Dedifferentiated amniotic fluid mesenchymal stem cell (primary cell): ENCODE data around the gene ACSS1.

Source experiments
- DNase-seq: peaks from one replicate; pipeline ENCODE4 v3.0.0-alpha.2; 2016; ENCODE audit errors: extremely low spot score

ACSS1 gene

DNA sequence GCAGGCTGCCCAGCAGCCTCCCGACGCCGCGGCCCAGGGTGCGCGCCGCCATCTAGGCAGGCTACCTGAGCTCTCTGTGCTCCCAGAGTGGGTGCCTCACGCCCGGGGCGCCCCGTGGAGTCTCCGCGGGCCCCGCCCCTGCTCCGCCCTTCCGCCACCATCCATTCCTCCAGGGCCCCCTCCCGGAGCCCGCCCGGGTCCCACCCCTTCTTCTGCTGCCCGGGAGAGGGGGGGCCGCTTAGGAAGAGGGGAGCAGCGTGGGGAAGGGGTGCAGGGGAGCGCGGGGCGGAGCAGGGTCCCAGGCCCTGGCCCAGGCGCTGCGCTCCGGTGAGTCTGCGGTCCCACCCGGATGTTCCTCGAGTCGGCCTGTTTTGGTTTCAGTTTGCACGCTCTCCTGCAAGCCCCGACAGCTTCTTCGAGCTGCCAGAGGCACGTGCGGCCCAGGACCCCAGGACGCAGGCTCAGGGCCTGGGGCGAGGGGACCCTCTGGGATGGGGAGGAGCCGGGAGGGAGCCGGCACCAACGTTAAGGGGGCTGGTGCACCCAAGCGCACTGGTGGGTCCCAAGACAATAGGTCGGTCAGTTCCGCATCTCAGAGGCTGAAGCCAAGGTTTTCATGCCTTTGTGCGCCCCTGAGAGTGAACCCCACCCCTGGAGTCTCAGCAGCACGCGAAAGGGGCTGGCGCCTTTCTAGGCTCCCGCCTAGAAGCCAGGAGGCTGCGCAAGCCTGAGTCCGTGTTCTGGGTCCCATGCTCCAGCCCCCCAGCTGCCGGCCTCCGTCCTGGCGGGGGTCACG, at the start of gene ACSS1:
Gene ACSS1, minus strand, starts transcription at position 89 of the 796 bp plus-strand sequence. Its CDS starts 37 bp downstream, at position 52.
- DNase-seq, result no peak

DNA sequence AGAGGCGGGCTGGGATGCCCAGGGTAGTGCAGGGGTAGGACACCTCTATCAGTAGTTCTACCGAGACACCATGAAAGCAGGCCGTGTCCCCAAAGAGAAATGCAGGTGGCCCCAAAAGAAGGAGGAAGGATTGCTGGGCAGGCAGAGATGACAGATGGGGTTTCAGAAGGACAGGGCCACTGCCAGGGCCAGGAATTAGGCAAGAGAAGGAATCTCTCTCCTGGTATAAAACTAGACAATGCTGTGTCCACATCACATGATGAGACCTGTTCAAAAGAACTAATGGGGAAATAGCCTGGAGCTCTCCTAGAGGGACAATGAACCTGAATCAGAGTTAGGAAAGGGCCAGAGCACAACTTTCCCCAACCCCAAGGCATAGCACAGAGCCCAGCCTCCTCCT, 45.6 kb upstream of the ACSS1 start:
- DNase-seq, result no peak

DNA sequence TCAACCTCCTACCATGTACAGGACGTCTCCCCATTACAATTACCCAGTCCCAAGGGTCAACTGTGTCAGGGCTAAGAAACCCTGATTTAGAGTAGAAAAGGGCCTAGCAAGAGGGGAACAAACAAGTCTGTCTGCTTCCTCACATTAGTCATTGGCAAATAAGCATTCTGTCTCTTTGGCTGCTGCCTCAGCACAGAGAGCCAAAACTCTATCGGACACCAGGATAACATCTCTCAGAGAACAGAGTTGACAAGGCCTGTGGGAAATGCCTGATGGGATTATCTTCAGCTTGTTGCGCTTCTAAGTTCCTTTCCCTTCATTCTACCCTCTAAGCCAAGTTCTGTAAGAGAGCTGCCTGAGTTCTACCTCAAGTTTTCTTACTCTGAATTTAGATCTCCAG, 43.0 kb upstream of the ACSS1 start:
- no peak for DNase-seq

DNA sequence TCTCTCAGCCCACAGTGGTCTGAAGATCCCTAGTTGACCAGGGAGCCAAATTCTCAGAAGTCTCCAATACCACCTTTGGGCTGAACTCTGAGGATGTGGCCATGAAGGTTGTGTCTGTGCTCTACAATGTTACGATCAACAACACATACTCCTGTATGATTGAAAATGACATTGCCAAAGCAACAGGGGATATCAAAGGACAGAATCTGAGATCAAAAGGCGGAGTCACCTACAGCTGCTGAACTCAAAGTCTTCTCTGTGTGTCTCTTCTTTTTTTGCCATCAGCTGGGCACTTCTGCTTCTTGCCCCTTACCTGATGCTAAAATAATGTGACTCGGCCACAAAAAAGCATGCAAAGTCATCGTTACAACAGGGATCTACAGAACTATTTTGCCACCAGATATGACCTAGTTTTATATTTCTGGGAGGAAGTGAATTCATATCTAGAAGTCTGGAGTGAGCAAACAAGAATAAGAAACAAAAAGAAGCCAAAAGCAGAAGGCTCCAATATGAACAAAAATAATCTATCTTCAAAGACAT, 41.7 kb upstream of the ACSS1 start:
- DNase-seq, result no peak

DNA sequence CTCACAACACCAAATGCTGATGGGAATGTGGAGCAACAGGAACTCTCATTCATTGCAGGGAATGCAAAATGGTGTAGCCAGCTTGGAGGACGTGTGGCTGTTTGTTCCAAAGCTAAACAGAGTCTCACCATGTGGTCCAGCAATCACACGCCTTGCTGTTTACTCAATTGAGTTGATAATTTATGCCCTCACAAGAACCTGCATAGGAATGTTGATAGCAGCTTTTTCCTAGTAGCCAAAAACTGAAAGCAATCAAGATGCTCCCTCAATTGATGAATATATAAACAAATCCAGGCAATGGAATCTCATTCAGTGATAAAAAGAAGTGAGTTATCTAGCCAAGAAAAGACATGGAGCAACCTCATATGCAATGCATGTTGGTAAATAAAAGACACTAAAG, 39.6 kb upstream of the ACSS1 start:
- no peak for DNase-seq

DNA sequence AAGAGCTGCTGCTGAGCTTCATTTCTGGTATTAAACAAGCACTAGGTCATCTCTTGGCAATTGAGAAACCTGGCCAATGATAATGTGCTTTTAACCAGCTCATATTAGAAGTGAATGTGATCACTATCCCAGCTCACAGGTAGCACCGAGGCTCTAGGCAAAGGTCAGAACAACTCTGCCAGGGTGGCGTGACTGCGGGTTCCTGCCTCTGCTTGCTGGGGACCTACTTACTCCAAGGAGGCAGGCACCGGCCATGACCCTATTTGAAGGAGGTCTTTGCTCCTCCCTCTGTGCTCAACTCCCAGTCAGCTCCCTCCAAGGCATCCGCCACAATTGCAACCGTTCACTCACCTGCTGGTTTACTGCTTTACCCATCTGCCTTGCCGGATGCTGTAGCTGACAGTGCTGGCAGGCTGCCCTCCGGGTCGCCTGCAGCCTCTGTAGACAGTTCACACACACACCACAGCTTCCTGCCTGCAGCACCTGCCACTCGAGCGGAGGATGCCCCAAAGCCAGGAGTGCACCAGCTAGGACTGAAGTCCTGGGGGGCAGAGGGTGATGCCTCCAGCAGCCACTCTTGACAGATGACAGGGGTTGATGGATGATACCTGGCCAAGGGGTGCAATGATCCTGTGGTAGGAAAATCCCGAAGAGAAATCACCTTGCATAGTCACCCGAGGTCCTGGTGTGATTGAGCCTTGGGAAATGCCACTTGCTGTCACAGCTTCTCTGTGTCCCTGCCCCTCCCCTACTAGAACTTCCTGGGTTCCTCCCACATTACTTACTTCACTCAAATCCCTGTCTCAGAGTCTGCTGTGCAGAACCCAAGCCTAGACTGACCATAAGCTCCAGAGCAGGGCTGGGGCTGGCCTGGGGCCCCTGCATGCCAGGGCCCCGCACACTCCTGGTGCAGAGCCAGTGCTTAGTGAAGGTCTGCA, 32.8 kb upstream of the ACSS1 start:
- no peak for DNase-seq

DNA sequence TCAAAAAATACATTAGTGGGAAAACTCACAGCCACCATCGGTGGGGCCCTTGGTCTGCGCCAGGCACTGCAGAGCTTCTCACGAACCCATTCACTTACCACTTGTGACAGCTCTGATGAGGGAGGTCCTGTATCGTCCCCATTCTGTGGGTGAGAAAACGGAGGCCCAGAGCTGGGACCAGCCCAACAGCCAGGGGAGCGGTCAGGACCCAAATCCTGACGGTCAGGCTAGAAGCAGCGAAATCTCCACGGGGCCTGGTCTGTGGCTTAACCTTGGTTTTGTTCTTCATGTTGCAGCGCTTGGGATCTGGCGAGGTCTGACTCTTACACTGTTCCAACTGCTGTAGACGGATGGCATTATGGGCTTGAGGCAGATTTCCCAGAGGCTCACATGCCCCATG, 31.7 kb upstream of the ACSS1 start:
- no peak for DNase-seq

DNA sequence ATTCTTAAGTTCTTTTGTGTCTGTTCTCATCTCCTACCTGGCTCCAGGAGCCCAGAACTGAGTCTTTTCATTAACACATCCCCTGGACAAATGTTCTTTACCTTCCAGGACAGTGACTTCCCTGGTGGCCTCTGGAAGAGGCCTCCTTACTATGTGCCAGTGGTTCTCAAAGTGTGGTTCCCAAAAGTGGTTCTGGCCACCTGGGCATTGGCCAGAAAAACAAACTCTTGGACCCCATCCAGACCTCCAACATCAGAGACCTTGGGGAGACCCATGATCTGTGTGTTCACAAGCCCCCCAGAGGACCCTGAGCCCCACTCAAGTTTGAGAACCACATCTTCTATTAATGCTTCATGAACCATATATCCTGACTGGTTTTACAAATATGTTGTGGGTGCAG, 31.2 kb upstream of the ACSS1 start:
- no peak for DNase-seq

DNA sequence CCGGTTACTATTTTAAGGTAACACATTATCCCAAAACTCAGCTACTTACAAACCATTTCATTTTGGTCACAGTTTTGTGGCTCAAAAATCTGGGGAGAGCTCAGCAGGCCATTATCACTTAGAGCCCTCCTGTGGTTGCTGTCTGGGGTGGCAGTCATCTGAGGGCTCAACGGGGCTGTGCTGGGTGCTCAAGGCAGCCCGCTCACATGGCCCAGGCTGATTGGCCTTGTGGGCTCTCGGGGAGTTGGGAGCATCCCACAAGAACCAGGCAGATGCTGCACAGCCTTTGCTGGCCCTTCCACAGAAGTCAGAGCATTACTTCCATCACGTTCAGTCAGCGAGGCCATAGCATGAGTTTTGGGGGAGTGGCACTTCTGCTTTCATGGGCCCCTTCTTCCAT, 30.3 kb upstream of the ACSS1 start:
- DNase-seq, result no peak

DNA sequence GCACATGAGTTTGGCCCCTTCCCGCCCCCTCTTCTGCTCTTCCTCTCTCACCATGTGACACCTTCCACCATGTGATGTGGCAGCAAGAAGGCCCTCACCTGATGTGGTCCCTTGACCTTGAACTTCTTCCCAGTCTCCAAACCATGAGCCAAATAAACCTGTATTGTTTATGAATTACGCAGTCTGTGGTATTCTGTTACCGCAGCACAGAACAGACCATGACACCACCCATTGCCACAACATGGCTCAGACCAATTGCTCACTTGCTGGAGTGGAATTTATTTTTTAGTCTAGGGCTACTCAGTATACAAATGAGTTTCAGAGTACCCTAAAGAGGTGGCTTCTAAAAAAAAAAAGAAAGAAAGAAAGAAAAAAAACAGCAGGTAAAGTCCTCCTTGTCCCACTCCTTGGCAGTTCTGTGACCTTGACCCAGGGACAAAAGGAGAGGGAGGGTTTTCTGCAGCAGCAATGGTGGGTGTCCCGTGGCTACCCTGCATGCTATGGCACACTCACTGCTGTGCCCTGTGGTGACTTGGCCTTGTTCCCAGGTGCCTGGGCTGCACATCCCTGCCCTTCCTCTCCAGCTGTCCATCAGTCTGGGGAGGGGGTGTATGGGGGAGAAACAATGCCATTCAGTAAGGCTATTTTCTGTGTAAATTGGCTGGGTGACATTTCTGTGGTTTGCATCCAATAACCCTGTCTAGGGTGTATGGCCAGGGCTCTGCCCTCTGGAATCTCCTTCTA, 29.4 kb upstream of the ACSS1 start:
- no peak for DNase-seq

DNA sequence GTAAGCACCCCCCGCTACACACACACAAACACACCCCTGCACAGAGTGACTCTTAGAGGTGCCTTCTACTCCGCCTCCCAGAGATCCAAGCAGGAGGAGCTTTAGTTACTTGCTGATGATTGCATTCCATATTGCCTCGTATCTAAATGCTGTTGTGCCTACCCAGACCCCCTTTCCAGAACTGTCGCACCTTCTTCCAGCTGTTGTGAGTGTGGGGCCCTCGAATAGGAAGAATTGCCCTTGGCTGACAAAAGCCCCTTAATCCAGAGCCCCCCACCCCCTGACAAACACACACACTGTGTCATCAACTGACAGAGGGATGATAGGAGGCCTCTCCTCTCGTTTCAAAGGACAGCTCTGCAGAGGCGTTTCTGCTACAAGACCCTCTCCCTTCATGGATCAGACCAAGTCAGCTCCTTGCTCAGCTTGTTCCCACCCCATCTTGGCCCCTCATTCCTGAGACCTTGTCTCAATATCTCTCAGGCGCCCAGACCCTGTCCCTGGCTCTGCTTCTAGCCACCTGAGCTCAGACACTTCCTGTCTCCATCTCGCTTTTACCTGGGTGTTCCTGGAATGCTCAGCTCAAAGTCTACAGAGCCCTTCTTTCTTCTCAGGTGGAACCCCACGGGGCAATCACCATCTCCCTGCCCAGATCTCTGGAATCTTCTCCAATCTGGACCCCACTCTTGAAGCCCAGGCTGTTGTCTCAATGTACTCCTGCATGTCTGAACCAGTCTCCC, 28.0 kb upstream of the ACSS1 start:
- no peak for DNase-seq

DNA sequence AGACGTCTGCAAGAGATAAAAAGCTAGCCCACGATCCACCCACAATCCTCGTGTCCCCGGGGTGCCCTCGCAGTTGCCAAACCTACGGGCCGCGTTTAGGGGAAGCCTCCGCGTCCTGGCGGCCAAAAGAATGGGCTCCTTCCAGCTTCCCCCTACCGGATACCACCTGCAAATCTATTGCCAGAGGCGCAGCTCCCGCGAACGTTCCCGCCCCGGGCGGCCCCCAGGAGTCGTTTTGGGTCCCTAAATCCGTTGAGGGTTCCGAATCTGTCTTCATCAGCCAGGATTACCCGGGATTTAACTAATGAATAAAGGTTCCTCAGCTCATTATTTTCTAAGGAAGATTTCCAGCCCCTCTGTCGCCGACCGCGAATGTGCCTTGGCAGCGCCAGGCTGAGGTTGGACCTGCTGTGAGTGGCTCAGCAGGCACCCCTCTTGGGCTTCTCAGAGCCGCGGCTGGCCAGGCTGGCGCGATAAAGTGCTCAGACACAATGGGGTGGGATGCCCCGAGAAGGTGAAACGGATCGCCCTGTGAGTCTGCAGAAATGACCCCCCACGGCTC, 26.8 kb upstream of the ACSS1 start:
- no peak for DNase-seq

DNA sequence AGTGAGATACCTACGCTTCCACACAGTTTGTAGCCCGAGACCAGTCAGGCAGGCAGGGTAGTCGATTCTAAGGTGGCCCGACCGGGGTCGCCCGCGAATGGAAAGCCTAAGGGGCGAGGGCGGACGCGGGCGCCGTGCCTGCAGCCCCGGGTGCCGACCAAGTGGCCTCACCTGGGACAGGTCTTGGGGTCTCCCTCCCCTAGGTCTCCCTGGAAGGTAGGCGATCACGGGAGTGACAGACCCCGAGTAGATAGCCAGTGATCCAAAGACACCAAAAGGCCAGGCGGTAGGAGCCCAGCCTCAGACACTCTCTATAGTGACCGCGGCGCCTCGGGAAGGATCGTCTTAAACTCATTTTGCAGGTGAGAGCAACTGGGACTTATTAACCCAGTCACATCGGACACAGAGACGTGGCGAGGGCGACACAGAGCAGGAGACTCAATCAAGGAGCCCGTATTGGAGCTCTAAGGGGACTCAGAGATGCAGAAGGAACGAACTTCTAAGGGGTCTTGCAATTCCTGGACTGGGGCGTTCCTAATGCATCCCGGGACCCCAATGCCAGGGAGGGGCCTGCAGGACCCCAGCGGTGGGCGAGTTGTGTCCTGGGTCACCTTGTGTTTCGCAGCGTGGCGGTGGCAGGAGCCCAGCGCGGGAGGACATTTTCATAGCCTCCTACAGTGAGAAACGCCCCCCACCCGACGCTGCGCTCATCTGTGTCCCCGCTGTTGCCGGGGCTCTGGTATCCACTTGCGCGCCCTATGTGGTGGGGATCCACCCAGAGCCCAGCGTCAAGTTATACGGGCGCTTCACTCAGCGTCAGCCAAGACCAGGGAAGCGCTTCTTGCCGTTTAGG, 26.1 kb upstream of the ACSS1 start:
- DNase-seq, result no peak

DNA sequence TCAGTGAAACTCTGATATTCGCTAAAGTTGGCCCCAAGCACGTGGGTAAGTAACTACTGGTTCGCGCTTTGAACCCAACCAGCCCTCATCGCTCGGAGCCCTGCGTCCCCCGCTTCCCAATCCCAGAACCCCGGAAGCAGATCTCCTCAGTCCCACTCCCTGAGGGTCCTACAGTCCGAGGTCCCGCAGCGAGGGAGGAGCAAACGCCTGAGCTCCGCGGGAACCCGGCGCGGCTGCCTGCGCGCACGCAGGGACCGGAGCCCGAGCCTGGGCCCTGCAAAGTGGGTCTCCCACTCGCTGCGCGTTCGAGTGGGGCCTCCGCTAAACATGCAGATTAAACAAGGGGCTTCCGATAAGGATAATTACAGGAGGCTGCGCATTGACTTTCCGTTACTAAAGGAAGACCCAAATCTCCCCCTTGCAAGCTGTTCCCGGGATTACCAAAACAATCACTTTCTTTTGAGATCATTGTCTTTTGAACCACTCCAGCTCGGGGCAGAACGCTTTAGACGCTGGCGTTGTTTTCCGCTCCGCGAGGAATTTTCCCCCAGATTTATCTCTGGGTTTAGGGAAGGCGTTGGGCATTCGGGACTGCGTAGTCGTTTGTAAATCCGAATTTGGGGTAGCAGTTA, 25.3 kb upstream of the ACSS1 start:
- no peak for DNase-seq

DNA sequence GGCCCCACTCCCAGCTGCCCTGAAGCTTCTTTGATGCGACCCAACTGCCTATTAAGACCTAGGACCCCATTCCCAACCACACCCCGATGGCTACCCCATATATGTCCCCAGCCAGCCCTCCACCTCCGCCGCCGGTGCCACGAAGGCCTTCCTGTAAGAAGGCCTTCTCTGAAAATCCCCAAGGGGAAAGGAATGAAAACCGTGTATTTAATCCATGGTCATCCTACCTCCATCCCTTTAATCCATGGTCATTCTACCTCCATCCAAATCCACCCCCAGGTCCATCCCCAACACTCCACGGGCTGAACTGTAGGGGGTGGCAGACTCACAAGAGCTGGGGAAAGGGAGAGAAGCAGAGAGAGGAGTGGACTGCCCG, 24.5 kb upstream of the ACSS1 start:
- no peak for DNase-seq

DNA sequence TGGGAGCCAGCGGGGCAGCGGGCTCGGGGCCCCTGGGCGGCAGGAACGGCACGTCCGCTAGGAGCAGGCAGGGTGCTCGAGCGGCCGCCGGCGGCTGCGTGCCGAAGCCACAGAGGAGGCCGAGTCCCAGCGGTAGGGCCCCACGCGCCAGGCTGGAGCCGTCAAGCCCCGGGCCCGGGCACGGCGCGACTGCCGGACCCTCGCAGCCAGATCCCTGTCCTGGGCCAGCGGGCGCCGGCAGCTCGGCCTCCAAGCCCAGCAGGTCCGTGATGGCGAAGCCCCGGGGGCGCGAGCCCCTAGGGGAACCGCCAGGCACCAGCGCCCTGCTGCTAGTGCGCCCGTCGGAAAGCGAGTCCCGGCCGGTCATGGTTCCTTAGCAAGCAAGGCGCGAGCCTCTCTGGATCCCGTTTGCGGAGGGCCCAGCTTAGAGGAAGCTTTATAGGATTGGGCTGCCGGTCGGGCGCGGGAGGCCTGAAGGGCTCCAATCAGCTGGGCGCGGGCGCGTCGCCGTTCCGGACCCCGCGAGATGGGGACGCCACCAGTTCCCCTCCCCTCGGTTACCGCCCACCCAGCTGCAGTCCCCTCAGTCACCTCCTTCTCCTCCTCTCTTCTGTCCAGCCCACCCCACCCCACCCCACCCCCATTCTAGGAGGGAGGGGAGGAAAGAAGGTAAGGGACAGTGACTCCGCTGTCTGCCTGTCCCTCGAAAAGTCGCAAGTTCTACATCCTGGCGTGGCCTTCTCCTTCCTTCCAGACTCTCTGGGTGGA, 24.0 kb upstream of the ACSS1 start, which contains the start of gene VSX1:
Gene VSX1, minus strand, starts transcription at position 412 of the 768 bp plus-strand sequence. Its CDS starts 45 bp downstream, at position 367.
- no peak for DNase-seq

DNA sequence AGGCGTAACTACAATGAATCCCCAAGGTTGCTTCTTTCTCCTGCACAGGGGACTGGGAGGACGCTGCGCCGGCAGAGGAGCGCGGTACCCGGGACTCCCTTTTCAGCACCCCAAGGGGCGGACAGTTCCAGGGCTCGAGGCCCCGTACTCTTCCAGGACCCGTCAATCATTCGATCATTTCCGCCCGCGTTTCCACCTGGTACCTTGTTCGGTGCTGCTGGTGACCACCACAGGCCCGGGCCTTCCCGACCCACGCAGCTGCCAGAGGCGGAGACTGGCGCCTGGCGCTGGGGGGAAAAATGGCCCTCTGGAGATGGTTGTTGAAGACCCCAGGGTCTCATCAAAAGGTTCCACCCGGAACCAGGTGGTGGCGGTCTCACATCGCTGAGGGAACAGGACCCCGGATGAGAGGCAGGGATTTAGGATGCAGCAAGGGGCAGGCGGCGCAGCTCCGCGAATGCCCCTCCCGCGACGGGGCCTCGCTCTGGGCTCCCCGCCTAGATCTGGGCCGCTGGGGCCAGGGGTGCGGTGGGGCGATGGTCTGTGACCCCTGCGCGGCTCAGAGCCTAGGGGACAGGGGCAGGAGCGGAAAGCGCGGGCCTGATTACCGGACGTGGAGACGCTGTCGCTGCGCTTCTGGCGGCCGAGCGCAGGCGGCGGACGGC, 23.3 kb upstream of the ACSS1 start:
- DNase-seq, result no peak

DNA sequence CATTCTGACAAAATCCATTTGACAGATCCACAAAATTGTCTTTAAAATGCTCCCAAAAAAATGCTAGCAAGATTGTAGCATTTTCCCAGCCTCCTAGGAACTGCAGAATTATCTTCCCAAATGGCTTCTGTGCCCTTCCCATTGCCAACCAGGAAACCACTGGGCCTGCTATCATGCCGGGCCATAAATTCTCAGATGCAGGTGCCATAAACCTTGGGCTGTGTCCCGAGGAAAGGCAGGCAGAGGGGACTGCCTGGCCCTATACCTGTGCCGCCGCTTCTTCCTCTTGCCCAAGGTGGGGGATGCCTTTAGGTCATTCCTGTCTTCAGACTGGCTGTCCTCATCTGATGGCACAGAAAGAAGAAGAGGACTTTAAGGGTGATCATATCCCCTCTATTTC, 21.2 kb upstream of the ACSS1 start:
- no peak for DNase-seq
